ENCODE measurements around the gene STX2.

GRCh38 chr12:130871286-130872178 lies 32.5 kb upstream of the STX2 start, which contains the start of gene RAN:
- no peak for TF ChIP-seq POLR2A (IDR thresholded peaks at IDR 0.05)
- TF ChIP-seq, protein P1, sequence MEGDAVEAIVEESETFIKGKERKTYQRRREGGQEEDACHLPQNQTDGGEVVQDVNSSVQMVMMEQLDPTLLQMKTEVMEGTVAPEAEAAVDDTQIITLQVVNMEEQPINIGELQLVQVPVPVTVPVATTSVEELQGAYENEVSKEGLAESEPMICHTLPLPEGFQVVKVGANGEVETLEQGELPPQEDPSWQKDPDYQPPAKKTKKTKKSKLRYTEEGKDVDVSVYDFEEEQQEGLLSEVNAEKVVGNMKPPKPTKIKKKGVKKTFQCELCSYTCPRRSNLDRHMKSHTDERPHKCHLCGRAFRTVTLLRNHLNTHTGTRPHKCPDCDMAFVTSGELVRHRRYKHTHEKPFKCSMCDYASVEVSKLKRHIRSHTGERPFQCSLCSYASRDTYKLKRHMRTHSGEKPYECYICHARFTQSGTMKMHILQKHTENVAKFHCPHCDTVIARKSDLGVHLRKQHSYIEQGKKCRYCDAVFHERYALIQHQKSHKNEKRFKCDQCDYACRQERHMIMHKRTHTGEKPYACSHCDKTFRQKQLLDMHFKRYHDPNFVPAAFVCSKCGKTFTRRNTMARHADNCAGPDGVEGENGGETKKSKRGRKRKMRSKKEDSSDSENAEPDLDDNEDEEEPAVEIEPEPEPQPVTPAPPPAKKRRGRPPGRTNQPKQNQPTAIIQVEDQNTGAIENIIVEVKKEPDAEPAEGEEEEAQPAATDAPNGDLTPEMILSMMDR (IDR thresholded peaks at IDR 0.05), result peak in 1 of 6 experiments; percentile 6
